KMS-11 (cell line): ENCODE results near the gene HRAS.

Experiments used
- H2AFZ ChIP-seq: fragments of 200-600 bp; sonication (generic); 2 replicates; pipeline ENCODE4 v1.6.1; 2016; ENCODE audit warnings: antibody characterized with exemption, mixed run types, low read depth
- H3K27ac ChIP-seq: fragments of 200-600 bp; sonication (generic); 2 replicates; pipeline ENCODE4 v1.6.1; 2016; ENCODE audit warnings: mild to moderate bottlenecking, mixed run types
- H3K27me3 ChIP-seq: fragments of 200-600 bp; sonication (generic); 2 replicates; pipeline ENCODE4 v1.6.1; 2017; ENCODE audit warnings: mild to moderate bottlenecking, low read depth, mixed run types, moderate library complexity; ENCODE audit not compliant: insufficient read depth
- H3K36me3 ChIP-seq: fragments of 200-600 bp; sonication (generic); 2 replicates; pipeline ENCODE4 v1.6.1; 2017; ENCODE audit warnings: mild to moderate bottlenecking, mixed run types; ENCODE audit not compliant: insufficient read depth
- H3K4me1 ChIP-seq: fragments of 200-600 bp; sonication (generic); 2 replicates; pipeline ENCODE4 v1.6.1; 2016; ENCODE audit warnings: mild to moderate bottlenecking, low read depth, mixed run types; ENCODE audit not compliant: poor library complexity, severe bottlenecking
- H3K4me2 ChIP-seq: fragments of 200-600 bp; sonication (generic); 2 replicates; pipeline ENCODE4 v1.7.0; 2016; ENCODE audit warnings: mild to moderate bottlenecking, mixed run types
- H3K4me3 ChIP-seq: fragments of 200-600 bp; sonication (generic); IDR thresholded peaks from 2 replicates; pipeline ENCODE4 v1.6.1; 2017; ENCODE audit warnings: low read depth, low read length, mixed read lengths; ENCODE audit not compliant: insufficient read depth
- H3K79me2 ChIP-seq: fragments of 200-600 bp; sonication (generic); 2 replicates; pipeline ENCODE4 v1.6.1; 2016; ENCODE audit warnings: low read depth, mixed run types; ENCODE audit not compliant: insufficient read depth
- H3K9ac ChIP-seq: fragments of 200-600 bp; sonication (generic); 2 replicates; pipeline ENCODE4 v1.6.1; 2016; ENCODE audit warnings: mild to moderate bottlenecking, mixed run types
- H4K20me1 ChIP-seq: fragments of 200-600 bp; sonication (generic); 2 replicates; pipeline ENCODE4 v1.6.1; 2016; ENCODE audit warnings: mild to moderate bottlenecking, mixed run types; ENCODE audit not compliant: insufficient read depth
- CTCF ChIP-seq: fragments of 200-600 bp; sonication (generic); conservative IDR thresholded peaks from 2 replicates; pipeline ENCODE4 v1.6.1; 2017; ENCODE audit warnings: low read depth, mild to moderate bottlenecking, antibody characterized with exemption, low read length, moderate library complexity, mixed read lengths

The HRAS gene

GRCh38 chr11:490186-490929 lies 45.0 kb downstream of the HRAS start:
- H3K4me2 ChIP-seq, result no peak overlapping the region
- H2AFZ ChIP-seq, result no peak overlapping the region
- H3K36me3 ChIP-seq, result no peaks in the 10 kb centered on the region
- TF ChIP-seq CTCF, result no peak
- H3K9ac ChIP-seq, result no peak overlapping the region
- H4K20me1 ChIP-seq, result no peaks in the 10 kb centered on the region
- H3K4me1 ChIP-seq, result no peaks in the 10 kb centered on the region
- no peak overlapping the region for H3K27ac ChIP-seq
- H3K79me2 ChIP-seq, result no peaks in the 10 kb centered on the region
- H3K27me3 ChIP-seq, result no peaks in the 10 kb centered on the region
- H3K4me3 ChIP-seq, result no peak overlapping the region

- H3K79me2 ChIP-seq, result no peaks in the 10 kb centered on the region
- no peaks in the 10 kb centered on the region for H3K4me1 ChIP-seq
- H3K27ac ChIP-seq, result no peak overlapping the region
- no peak overlapping the region for H3K9ac ChIP-seq
- H3K27me3 ChIP-seq, result no peaks in the 10 kb centered on the region
- no peaks in the 10 kb centered on the region for H4K20me1 ChIP-seq
- no peak overlapping the region for H2AFZ ChIP-seq
- no peaks in the 10 kb centered on the region for H3K36me3 ChIP-seq
- H3K4me3 ChIP-seq, result no peak overlapping the region
- TF ChIP-seq CTCF, result no peak
- no peak overlapping the region for H3K4me2 ChIP-seq
These were observed 45.7 kb downstream of the HRAS start for GRCh38 chr11:489610-490185.

- Histone ChIP-seq H3K4me2 (no peak overlapping the region), H3K4me3 (no peak overlapping the region), H4K20me1 (no peaks in the 10 kb centered on the region), H3K36me3 (no peaks in the 10 kb centered on the region), H3K79me2 (no peaks in the 10 kb centered on the region), H3K27ac (no peak overlapping the region), H2AFZ (no peak overlapping the region), H3K27me3 (no peaks in the 10 kb centered on the region), H3K9ac (no peak overlapping the region), H3K4me1 (no peaks in the 10 kb centered on the region)
- no peak for TF ChIP-seq CTCF
These were observed 46.4 kb downstream of the HRAS start for GRCh38 chr11:488992-489391.

- Histone ChIP-seq H3K27me3 (no peaks in the 10 kb centered on the region), H3K36me3 (no peaks in the 10 kb centered on the region), H3K4me3 (no peak overlapping the region), H3K9ac (no peak overlapping the region), H3K27ac (no peak overlapping the region), H3K79me2 (no peaks in the 10 kb centered on the region), H4K20me1 (no peaks in the 10 kb centered on the region), H3K4me1 (no peaks in the 10 kb centered on the region), H2AFZ (no peak overlapping the region), H3K4me2 (no peak overlapping the region)
- TF ChIP-seq CTCF, result no peak
These were observed 46.8 kb downstream of the HRAS start for GRCh38 chr11:488579-488978.
